H9 (cell line): ENCODE measurements around the gene NCLN. TPM values are rescaled to one million over a fixed set of nuclear protein-coding genes. Genes with fewer than 3 reads are reported as not detected.

Experiments
- DNase-seq: peaks from one replicate; pipeline ENCODE4 v3.0.0-alpha.2; 2017
- H2AFZ ChIP-seq: one replicate; pipeline ENCODE4 v1.6.1; 2013; ENCODE audit warnings: mild to moderate bottlenecking, low read length, control low read depth, moderate library complexity
- H2AK5ac ChIP-seq: 2 replicates; pipeline ENCODE4 v1.6.1; 2013; ENCODE audit warnings: low read length, control low read depth, mixed read lengths; ENCODE audit not compliant: insufficient read length
- H2BK120ac ChIP-seq: one replicate; pipeline ENCODE4 v1.6.1; 2013; ENCODE audit warnings: low read depth, mild to moderate bottlenecking, low read length, control low read depth, inconsistent platforms; ENCODE audit not compliant: poor library complexity, severe bottlenecking
- H2BK12ac ChIP-seq: 2 replicates; pipeline ENCODE4 v1.6.1; 2013; ENCODE audit warnings: low read length, control low read depth, mixed read lengths, low read depth; ENCODE audit not compliant: insufficient read length
- H2BK15ac ChIP-seq: 2 replicates; pipeline ENCODE4 v1.6.1; 2013; ENCODE audit warnings: low read depth, low read length, control low read depth
- H2BK20ac ChIP-seq: one replicate; pipeline ENCODE4 v1.6.1; 2013; ENCODE audit warnings: low read depth, mild to moderate bottlenecking, low read length, control low read depth, inconsistent platforms; ENCODE audit not compliant: poor library complexity, severe bottlenecking
- H2BK5ac ChIP-seq: 2 replicates; pipeline ENCODE4 v1.6.1; 2013; ENCODE audit warnings: low read length, control low read depth, mixed read lengths; ENCODE audit not compliant: insufficient read length
- H3K14ac ChIP-seq: 2 replicates; pipeline ENCODE4 v1.6.1; 2013; ENCODE audit warnings: low read length, control low read depth; ENCODE audit not compliant: insufficient read depth
- H3K18ac ChIP-seq: 2 replicates; pipeline ENCODE4 v1.6.1; 2013; ENCODE audit warnings: low read depth, mild to moderate bottlenecking, mixed read lengths, low read length, control low read depth; ENCODE audit not compliant: insufficient read length
- H3K23ac ChIP-seq: 2 replicates; pipeline ENCODE4 v1.6.1; 2013; ENCODE audit warnings: low read length, control low read depth, mixed read lengths, low read depth; ENCODE audit not compliant: insufficient read length
- H3K23me2 ChIP-seq: 2 replicates; pipeline ENCODE4 v1.6.1; 2013; ENCODE audit warnings: low read depth, mild to moderate bottlenecking, mixed read lengths, low read length, control low read depth; ENCODE audit not compliant: insufficient read length, poor library complexity, severe bottlenecking
- H3K27ac ChIP-seq: 2 replicates; pipeline ENCODE4 v1.5.1; 2013; ENCODE audit warnings: low read length, control low read depth, mixed read lengths, low read depth; ENCODE audit not compliant: insufficient read length
- H3K27me3 ChIP-seq: 2 replicates; pipeline ENCODE4 v1.6.1; 2013; ENCODE audit warnings: low read length, control low read depth, inconsistent platforms; ENCODE audit not compliant: insufficient read depth
- H3K4ac ChIP-seq: 2 replicates; pipeline ENCODE4 v1.6.1; 2013; ENCODE audit warnings: low read depth, mild to moderate bottlenecking, control low read depth, inconsistent platforms, low read length, moderate library complexity
- H3K4me1 ChIP-seq: 2 replicates; pipeline ENCODE4 v1.6.1; 2013; ENCODE audit warnings: low read length, control low read depth, inconsistent platforms; ENCODE audit not compliant: insufficient read depth
- H3K4me2 ChIP-seq: 2 replicates; pipeline ENCODE4 v1.6.1; 2013; ENCODE audit warnings: low read length, control low read depth, mixed read lengths; ENCODE audit not compliant: insufficient read length, insufficient read depth
- H3K56ac ChIP-seq: 2 replicates; pipeline ENCODE4 v1.6.1; 2013; ENCODE audit warnings: low read depth, mild to moderate bottlenecking, mixed read lengths, low read length, control low read depth; ENCODE audit not compliant: insufficient read length
- H3K79me1 ChIP-seq: 2 replicates; pipeline ENCODE4 v1.6.1; 2013; ENCODE audit warnings: low read depth, mild to moderate bottlenecking, moderate library complexity, low read length, control low read depth, inconsistent platforms; ENCODE audit not compliant: insufficient read depth, poor library complexity, severe bottlenecking
- H3K79me2 ChIP-seq: 2 replicates; pipeline ENCODE4 v1.6.1; 2013; ENCODE audit warnings: low read length, control low read depth, inconsistent platforms; ENCODE audit not compliant: insufficient read depth
- H3K9ac ChIP-seq: 2 replicates; pipeline ENCODE4 v1.6.1; 2013; ENCODE audit warnings: low read length, control low read depth, mixed read lengths; ENCODE audit not compliant: insufficient read length; ENCODE audit errors: extremely low read depth
- H3K9me3 ChIP-seq: one replicate; pipeline ENCODE4 v1.6.1; 2013; ENCODE audit warnings: low read depth, low read length, inconsistent platforms; ENCODE audit not compliant: control insufficient read depth
- H3T11ph ChIP-seq: one replicate; pipeline ENCODE4 v1.6.1; 2013; ENCODE audit warnings: mild to moderate bottlenecking, low read length, control low read depth, inconsistent platforms
- H4K20me1 ChIP-seq: one replicate; pipeline ENCODE4 v1.6.1; 2013; ENCODE audit not compliant: control insufficient read depth, insufficient read length, insufficient read depth
- H4K5ac ChIP-seq: 2 replicates; pipeline ENCODE4 v1.6.1; 2013; ENCODE audit warnings: low read depth, mild to moderate bottlenecking, mixed read lengths, low read length, control low read depth; ENCODE audit not compliant: insufficient read length
- H4K8ac ChIP-seq: replicated peaks from 2 replicates; pipeline ENCODE4 v1.6.1; 2013; ENCODE audit warnings: low read length, control low read depth, mixed read lengths, low read depth; ENCODE audit not compliant: insufficient read length
- H4K91ac ChIP-seq: 2 replicates; pipeline ENCODE4 v1.6.1; 2013; ENCODE audit warnings: low read depth, mild to moderate bottlenecking, moderate library complexity, mixed read lengths, low read length, control low read depth; ENCODE audit not compliant: insufficient read length
- H3K27ac Mint-ChIP-seq, 3 experiments: 2 replicates in 2 of 3; 3 replicates in 1 of 3; pipeline ENCODE4 v1.8.0; 2020 to 2021; ENCODE audit warnings: mixed read lengths in 3 of 3, mild to moderate bottlenecking in 1 of 3, moderate library complexity in 1 of 3
- H3K27me3 Mint-ChIP-seq: 2 replicates; pipeline ENCODE4 v1.8.0; 2021; ENCODE audit warnings: low read depth, mild to moderate bottlenecking, moderate library complexity, mixed read lengths
- H3K36me3 Mint-ChIP-seq, 3 experiments: 2 replicates in 2 of 3; 3 replicates in 1 of 3; pipeline ENCODE4 v1.8.0; 2020 to 2021; ENCODE audit warnings: low read depth in 3 of 3, mixed read lengths in 3 of 3; ENCODE audit not compliant: insufficient read depth in 1 of 3
- H3K4me1 Mint-ChIP-seq, 2 experiments: 2 replicates each; pipeline ENCODE4 v1.8.0; 2020; ENCODE audit warnings: mixed read lengths in 2 of 2
- H3K4me3 Mint-ChIP-seq, 2 experiments: 2 replicates in 1 of 2; 3 replicates in 1 of 2; pipeline ENCODE4 v1.8.0; 2020 to 2021; ENCODE audit warnings: mild to moderate bottlenecking in 2 of 2, mixed read lengths in 2 of 2, moderate library complexity in 1 of 2
- H3K9me3 Mint-ChIP-seq, 2 experiments: 2 replicates in 1 of 2; 3 replicates in 1 of 2; pipeline ENCODE4 v1.8.0; 2020; ENCODE audit warnings: mild to moderate bottlenecking in 2 of 2, mixed read lengths in 2 of 2, moderate library complexity in 1 of 2
- CTCF ChIP-seq: fragments of 200-600 bp; sonication (generic); conservative IDR thresholded peaks from 3 replicates; pipeline ENCODE4 v1.8.0; 2021; ENCODE audit warnings: antibody characterized with exemption, mild to moderate bottlenecking
- WGBS: extraction: QIAGEN DNeasy Blood & Tissue Kit; methylation state at CpG from one replicate; pipeline ENCODE4 v1.1.7; 2013; ENCODE audit warnings: missing lambda C conversion rate, low lambda C conversion rate, mixed read lengths; ENCODE audit not compliant: insufficient read length; ENCODE audit errors: extremely low coverage; 5-methylcytosine and 5-hydroxymethylcytosine counted together
- total RNA-seq: library from RNA; stranded (reverse); gene quantifications from 2 replicates; pipeline ENCODE4 v1.2.1, GENCODE V29; 2021

Gene NCLN
- total RNA-seq, 1 experiment from 2014 or later, result 94.8 TPM

GRCh38 chr19:3149526-3150505, 35.9 kb upstream of the NCLN start:
- Histone ChIP-seq H3K27ac (no peak overlapping the region), H4K5ac (no peak overlapping the region), H3K23ac (no peak overlapping the region), H3T11ph (no peak overlapping the region), H3K18ac (no peak overlapping the region), H2BK5ac (no peak overlapping the region), H3K14ac (no peak overlapping the region; the same call in 1 of the 2 replicates), H4K20me1 (no peaks in the 10 kb centered on the region), H4K8ac (no peak overlapping the region), H3K56ac (no peak overlapping the region), H4K91ac (no peak overlapping the region), H2BK15ac (no peak overlapping the region), H3K9me3 (no peaks in the 10 kb centered on the region), H3K4me1 (no peaks in the 10 kb centered on the region), H2BK120ac (peak overlapping the region; percentile 31), H3K4ac (no peak overlapping the region), H3K4me2 (no peak overlapping the region), H2BK12ac (no peak overlapping the region), H2AK5ac (no peak overlapping the region), H3K79me2 (no peaks in the 10 kb centered on the region), H3K23me2 (no peaks in the 10 kb centered on the region), H2AFZ (no peak overlapping the region), H3K27me3 (no peaks in the 10 kb centered on the region), H3K9ac (no peak overlapping the region), H3K79me1 (no peaks in the 10 kb centered on the region), H2BK20ac (no peak overlapping the region)
- Mint-ChIP-seq H3K27ac (peak overlapping the region in 1 of 3 experiments; percentile 50; a peak in 2 of 7 replicates), H3K9me3 (peaks cover 3 to 5% of the 10 kb centered on the region in 2 experiments; a peak in 2 of 5 replicates), H3K4me3 (no peak overlapping the region), H3K27me3 (peaks cover 11% of the 10 kb centered on the region), H3K4me1 (peaks cover 6 to 15% of the 10 kb centered on the region in 2 experiments), H3K36me3 (no peaks in the 10 kb centered on the region)
- no peak for DNase-seq
- no CpG with 5 or more reads among the region's 35 CpGs for WGBS
- no peak for TF ChIP-seq CTCF
